SU-DHL-6 (cell line): Measurements from ENCODE around the gene ERC1.
A peak's percentile ranks its signal among the peaks of the same experiment; 100 is the strongest.

Experiments
- H2AFZ ChIP-seq: fragments of 200-600 bp; sonication (generic); 2 replicates; pipeline ENCODE4 v1.6.1; 2014; ENCODE audit warnings: low read depth, mild to moderate bottlenecking, moderate library complexity, mixed read lengths, antibody characterized with exemption, low read length; ENCODE audit not compliant: severe bottlenecking
- H3F3A ChIP-seq: fragments of 200-600 bp; shearing (Covaris generic); 2 replicates; pipeline ENCODE4 v1.6.0; 2016; ENCODE audit warnings: antibody characterized with exemption, mild to moderate bottlenecking; ENCODE audit not compliant: insufficient read depth
- H3K27ac ChIP-seq: fragments of 200-600 bp; sonication (generic); 2 replicates; pipeline ENCODE4 v1.5.1; 2016; ENCODE audit warnings: low read depth, mild to moderate bottlenecking, low read length, moderate library complexity, mixed read lengths
- H3K27me3 ChIP-seq: fragments of 200-600 bp; sonication (generic), shearing (Covaris generic); 2 replicates; pipeline ENCODE4 v1.6.0; 2014; ENCODE audit warnings: mild to moderate bottlenecking, low read length
- H3K36me3 ChIP-seq: fragments of 200-600 bp; sonication (generic); 2 replicates; pipeline ENCODE4 v1.6.1; 2014; ENCODE audit warnings: mild to moderate bottlenecking, low read length, mixed read lengths
- H3K4me2 ChIP-seq: fragments of 300-600, 200-600 bp; shearing (Covaris generic), sonication (generic); 2 replicates; pipeline ENCODE4 v1.6.0; 2014; ENCODE audit warnings: low read length, low read depth, mild to moderate bottlenecking; ENCODE audit not compliant: poor library complexity, severe bottlenecking
- H3K4me3 ChIP-seq: fragments of 200-600 bp; sonication (generic); 2 replicates; pipeline ENCODE4 v1.5.1; 2014; ENCODE audit warnings: antibody characterized with exemption, low read length, mild to moderate bottlenecking, mixed read lengths; ENCODE audit not compliant: insufficient read depth, poor library complexity, severe bottlenecking
- H3K79me2 ChIP-seq: fragments of 200-600 bp; sonication (generic); 2 replicates; pipeline ENCODE4 v1.6.1; 2014; ENCODE audit warnings: mild to moderate bottlenecking, low read length, moderate library complexity; ENCODE audit not compliant: insufficient read depth
- H3K9ac ChIP-seq: fragments of 200-600 bp; sonication (generic); 2 replicates; pipeline ENCODE4 v1.7.0; 2014; ENCODE audit warnings: mild to moderate bottlenecking, low read length
- H3K9me2 ChIP-seq: fragments of 200-600 bp; sonication (generic); replicated peaks from 2 replicates; pipeline ENCODE4 v1.6.1; 2014; ENCODE audit warnings: low read length; ENCODE audit not compliant: insufficient read depth
- H3K9me3 ChIP-seq: fragments of 200-600 bp; sonication (generic); 2 replicates; pipeline ENCODE4 v1.6.1; 2014; ENCODE audit warnings: low read length, mixed read lengths; ENCODE audit not compliant: insufficient read depth
- H4K20me1 ChIP-seq: fragments of 200-600 bp; sonication (generic); 2 replicates; pipeline ENCODE4 v1.6.1; 2014; ENCODE audit warnings: low read depth, mild to moderate bottlenecking, antibody characterized with exemption, low read length, moderate library complexity, mixed read lengths
- CTCF ChIP-seq: fragments of 200-600 bp; sonication (generic); IDR thresholded peaks from one replicate; pipeline ENCODE4 v1.5.1; 2017; ENCODE audit warnings: antibody characterized with exemption, mild to moderate bottlenecking, low read length, moderate library complexity; ENCODE audit not compliant: insufficient read depth, poor library complexity, severe bottlenecking
- EZH2phosphoT487 ChIP-seq: fragments of 200-600 bp; sonication (generic), shearing (Covaris generic); conservative IDR thresholded peaks from 2 replicates; pipeline ENCODE4 v1.6.1; 2018; ENCODE audit warnings: mild to moderate bottlenecking, antibody characterized with exemption, low read length, moderate library complexity, mixed read lengths

The ERC1 gene

GRCh38 chr12:1117371-1117770, 126.3 kb downstream of the ERC1 start:
- Histone ChIP-seq H2AFZ (no peak overlapping the region), H3K79me2 (no peaks in the 10 kb centered on the region), H3K27me3 (no peaks in the 10 kb centered on the region), H3K36me3 (no peaks in the 10 kb centered on the region), H3F3A (no peaks in the 10 kb centered on the region), H3K4me3 (no peak overlapping the region), H3K9me3 (no peaks in the 10 kb centered on the region), H4K20me1 (no peaks in the 10 kb centered on the region), H3K4me2 (no peak overlapping the region), H3K27ac (no peak overlapping the region), H3K9me2 (no peaks in the 10 kb centered on the region), H3K9ac (no peak overlapping the region)
- TF ChIP-seq EZH2phosphoT487 (no peak), CTCF (no peak)

GRCh38 chr12:1117970-1118563, 127.0 kb downstream of the ERC1 start:
- H3K36me3 ChIP-seq: no peaks in the 10 kb centered on the region
- no peaks in the 10 kb centered on the region for H3K9me3 ChIP-seq
- no peaks in the 10 kb centered on the region for H3K9me2 ChIP-seq
- no peak overlapping the region for H3K9ac ChIP-seq
- no peak overlapping the region for H3K4me2 ChIP-seq
- no peaks in the 10 kb centered on the region for H3K27me3 ChIP-seq
- no peak overlapping the region for H3K4me3 ChIP-seq
- no peaks in the 10 kb centered on the region for H4K20me1 ChIP-seq
- no peak overlapping the region for H3K27ac ChIP-seq
- H2AFZ ChIP-seq: no peak overlapping the region
- H3K79me2 ChIP-seq: no peaks in the 10 kb centered on the region
- TF ChIP-seq CTCF (peak; percentile 94), EZH2phosphoT487 (no peak)
- no peaks in the 10 kb centered on the region for H3F3A ChIP-seq

- Histone ChIP-seq H3K4me3 (no peak overlapping the region), H3K4me2 (no peak overlapping the region), H2AFZ (no peak overlapping the region), H4K20me1 (no peaks in the 10 kb centered on the region), H3K9ac (no peak overlapping the region), H3K27me3 (no peaks in the 10 kb centered on the region), H3K36me3 (no peaks in the 10 kb centered on the region), H3K9me2 (no peaks in the 10 kb centered on the region), H3F3A (no peaks in the 10 kb centered on the region), H3K9me3 (no peaks in the 10 kb centered on the region), H3K27ac (no peak overlapping the region), H3K79me2 (no peaks in the 10 kb centered on the region)
- no peak for TF ChIP-seq EZH2phosphoT487
- TF ChIP-seq CTCF: no peak
Measured at GRCh38 chr12:1122786-1123185, 131.8 kb downstream of the ERC1 start.
